ENCODE results near the gene SCGN. TPM values are rescaled to one million over a fixed set of nuclear protein-coding genes. Genes with fewer than 3 reads are reported as not detected.

SCGN gene
- total RNA-seq, 1 donor from 2014 or later = 47.1 TPM

DNA sequence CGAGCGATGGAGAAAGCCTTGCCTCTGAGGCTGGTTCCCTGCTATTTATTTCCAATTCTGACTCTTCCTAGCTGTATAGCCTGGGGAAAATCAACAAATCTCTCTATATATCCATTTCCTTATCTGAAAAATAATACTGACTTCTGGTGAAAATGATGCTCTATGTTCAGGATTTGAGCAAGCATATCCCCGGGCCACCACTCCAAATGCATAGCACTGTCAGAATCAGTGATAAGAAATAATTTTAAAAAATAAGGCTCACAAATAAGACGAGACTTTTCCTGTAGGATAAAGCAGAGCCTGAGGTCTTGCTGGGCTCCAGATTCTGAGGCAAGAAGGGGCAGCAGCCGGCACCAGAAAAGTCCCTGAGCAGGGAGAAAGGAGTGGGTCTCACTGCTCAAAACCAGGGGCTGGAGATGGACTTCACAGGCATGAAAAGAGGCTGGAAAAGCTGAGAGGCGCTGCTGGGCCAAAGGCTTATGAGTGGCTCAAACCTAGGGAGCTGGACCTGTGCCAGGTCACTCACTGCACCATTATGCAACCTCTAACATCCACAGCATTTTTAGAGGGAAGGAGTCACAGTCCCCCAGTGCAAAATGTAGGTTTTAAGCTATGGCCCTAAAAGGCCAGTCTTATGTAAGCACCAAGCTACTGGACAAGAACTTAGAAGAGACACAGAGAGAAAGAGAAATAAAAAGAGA lies 54.4 kb downstream of the SCGN start:
- Mint-ChIP-seq H3K27ac (no peak overlapping the region), H3K4me3 (no peak overlapping the region), H3K9me3 (no peaks in the 10 kb centered on the region), H3K36me3 (no peaks in the 10 kb centered on the region), H3K4me1 (ENCODE audit: unreplicated experiment) (no peaks in the 10 kb centered on the region), H3K27me3 (peaks cover 13% of the 10 kb centered on the region)
- no peak for DNase-seq (ENCODE audit: extremely low spot score, unreplicated experiment)
- TF ChIP-seq, protein P1, sequence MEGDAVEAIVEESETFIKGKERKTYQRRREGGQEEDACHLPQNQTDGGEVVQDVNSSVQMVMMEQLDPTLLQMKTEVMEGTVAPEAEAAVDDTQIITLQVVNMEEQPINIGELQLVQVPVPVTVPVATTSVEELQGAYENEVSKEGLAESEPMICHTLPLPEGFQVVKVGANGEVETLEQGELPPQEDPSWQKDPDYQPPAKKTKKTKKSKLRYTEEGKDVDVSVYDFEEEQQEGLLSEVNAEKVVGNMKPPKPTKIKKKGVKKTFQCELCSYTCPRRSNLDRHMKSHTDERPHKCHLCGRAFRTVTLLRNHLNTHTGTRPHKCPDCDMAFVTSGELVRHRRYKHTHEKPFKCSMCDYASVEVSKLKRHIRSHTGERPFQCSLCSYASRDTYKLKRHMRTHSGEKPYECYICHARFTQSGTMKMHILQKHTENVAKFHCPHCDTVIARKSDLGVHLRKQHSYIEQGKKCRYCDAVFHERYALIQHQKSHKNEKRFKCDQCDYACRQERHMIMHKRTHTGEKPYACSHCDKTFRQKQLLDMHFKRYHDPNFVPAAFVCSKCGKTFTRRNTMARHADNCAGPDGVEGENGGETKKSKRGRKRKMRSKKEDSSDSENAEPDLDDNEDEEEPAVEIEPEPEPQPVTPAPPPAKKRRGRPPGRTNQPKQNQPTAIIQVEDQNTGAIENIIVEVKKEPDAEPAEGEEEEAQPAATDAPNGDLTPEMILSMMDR (conservative IDR thresholded peaks at IDR 0.05) = no peak

DNA sequence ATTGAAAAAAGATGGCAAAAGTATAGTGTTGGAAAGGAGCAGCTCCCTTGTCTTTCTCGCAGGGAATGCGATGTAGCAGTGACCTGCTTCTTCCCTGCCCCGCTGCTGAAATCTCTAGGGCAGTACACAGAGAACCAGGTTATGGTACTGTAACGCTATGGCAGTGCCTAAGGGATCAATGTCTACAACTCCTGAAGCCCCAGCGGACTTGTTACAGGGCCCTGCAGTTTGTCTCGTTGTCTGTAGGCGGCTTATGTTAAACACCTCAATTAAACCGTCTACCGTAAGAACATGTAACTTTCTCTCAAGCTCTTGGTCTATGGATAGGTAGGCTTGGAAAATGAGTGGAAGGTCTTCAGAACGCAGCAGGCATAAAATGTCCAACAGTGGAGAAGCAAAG lies 57.7 kb downstream of the SCGN start:
- peaks cover 14% of the 10 kb centered on the region for H3K4me1 Mint-ChIP-seq (ENCODE audit: unreplicated experiment)
- H3K9me3 Mint-ChIP-seq = no peaks in the 10 kb centered on the region
- H3K27me3 Mint-ChIP-seq = peaks cover 11% of the 10 kb centered on the region
- H3K36me3 Mint-ChIP-seq = no peaks in the 10 kb centered on the region
- no peak overlapping the region for H3K4me3 Mint-ChIP-seq
- TF ChIP-seq, protein P1 (conservative IDR thresholded peaks at IDR 0.05) = no peak
- no peak overlapping the region for H3K27ac Mint-ChIP-seq
- no peak for DNase-seq (ENCODE audit: extremely low spot score, unreplicated experiment)

DNA sequence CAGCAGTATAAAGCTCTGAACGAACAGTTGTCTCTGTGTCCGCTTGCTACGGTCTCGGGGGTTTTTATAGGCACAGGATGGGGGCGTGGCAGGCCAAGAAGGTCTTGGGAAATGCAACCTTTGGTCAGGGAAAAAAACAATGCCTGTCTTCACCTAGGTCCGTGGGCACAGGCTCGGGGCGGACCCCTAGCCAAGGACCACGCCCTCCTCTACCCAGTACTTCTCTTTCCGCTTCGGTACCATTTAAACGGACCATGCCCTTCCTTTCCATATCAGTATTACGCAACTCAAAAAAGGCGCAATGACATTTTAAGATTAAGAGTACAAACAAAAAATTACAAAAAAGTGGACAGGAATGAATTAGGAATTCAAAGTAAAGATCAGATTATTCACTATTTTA lies 58.3 kb downstream of the SCGN start:
- Mint-ChIP-seq H3K9me3 (no peaks in the 10 kb centered on the region), H3K36me3 (no peaks in the 10 kb centered on the region), H3K4me1 (ENCODE audit: unreplicated experiment) (peaks cover 16% of the 10 kb centered on the region), H3K27me3 (peaks cover 12% of the 10 kb centered on the region), H3K4me3 (no peak overlapping the region), H3K27ac (no peak overlapping the region)
- TF ChIP-seq, protein P1 (conservative IDR thresholded peaks at IDR 0.05) = no peak
- no peak for DNase-seq (ENCODE audit: extremely low spot score, unreplicated experiment)

DNA sequence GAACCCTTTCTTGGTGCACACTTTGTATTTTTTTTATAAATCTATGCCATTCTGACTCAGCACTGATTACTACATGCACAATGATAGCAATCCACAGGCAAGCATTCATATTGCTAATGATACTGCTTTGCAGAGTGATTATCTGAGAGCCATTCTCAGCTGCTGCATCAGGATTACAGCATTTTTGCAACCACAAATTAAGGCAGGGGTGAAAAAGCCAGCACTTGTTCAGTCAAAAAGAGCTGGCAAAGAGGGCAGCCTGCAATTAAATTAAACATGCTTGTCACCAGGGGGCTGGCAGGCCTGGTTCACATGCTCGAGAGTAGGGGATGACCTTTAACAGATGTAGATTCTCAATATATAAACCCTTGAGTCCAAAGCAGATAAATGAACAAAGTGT lies 61.8 kb downstream of the SCGN start:
- peaks cover 3% of the 10 kb centered on the region for H3K27me3 Mint-ChIP-seq
- TF ChIP-seq, protein P1 (conservative IDR thresholded peaks at IDR 0.05) = no peak
- H3K9me3 Mint-ChIP-seq = no peaks in the 10 kb centered on the region
- H3K4me3 Mint-ChIP-seq = no peak overlapping the region
- DNase-seq (ENCODE audit: extremely low spot score, unreplicated experiment) = no peak
- peaks cover 21% of the 10 kb centered on the region for H3K4me1 Mint-ChIP-seq (ENCODE audit: unreplicated experiment)
- no peak overlapping the region for H3K27ac Mint-ChIP-seq
- H3K36me3 Mint-ChIP-seq = no peaks in the 10 kb centered on the region

DNA sequence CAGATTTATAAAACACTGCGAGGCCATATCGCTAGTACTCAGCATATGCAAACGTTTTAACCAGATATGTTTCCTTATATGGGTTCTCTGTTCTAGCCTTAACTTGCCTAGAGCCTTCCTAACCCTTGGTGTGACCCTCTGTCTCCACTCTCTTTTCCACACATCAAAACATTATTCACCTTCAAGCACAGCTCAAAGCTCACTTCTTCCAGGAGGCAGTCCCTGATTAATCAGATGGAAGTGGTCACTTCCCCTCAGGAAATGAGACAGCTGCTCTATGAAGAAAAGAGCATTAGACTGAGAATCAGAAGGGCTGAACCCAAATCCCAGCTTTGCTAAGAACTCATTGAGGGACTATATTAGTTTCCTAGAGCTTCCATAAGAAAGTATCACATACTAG lies 62.8 kb downstream of the SCGN start:
- TF ChIP-seq, protein P1 (conservative IDR thresholded peaks at IDR 0.05) = no peak
- Mint-ChIP-seq H3K4me3 (no peak overlapping the region), H3K4me1 (ENCODE audit: unreplicated experiment) (peaks cover 21% of the 10 kb centered on the region), H3K27ac (no peak overlapping the region), H3K27me3 (peaks cover 3% of the 10 kb centered on the region), H3K36me3 (no peaks in the 10 kb centered on the region), H3K9me3 (no peaks in the 10 kb centered on the region)
- no peak for DNase-seq (ENCODE audit: extremely low spot score, unreplicated experiment)

Measured in type B pancreatic cell (in vitro differentiated cells).